ENCODE results near the gene RBM12. TPM values are rescaled to one million over a fixed set of nuclear protein-coding genes. Genes with fewer than 3 reads are reported as not detected.

The RBM12 gene
- total and polyA plus RNA-seq, 2 donors (not counting 3 experiments of a cell fraction or from before 2014, with no cell fraction given), result 98.0 to 121 TPM

DNA sequence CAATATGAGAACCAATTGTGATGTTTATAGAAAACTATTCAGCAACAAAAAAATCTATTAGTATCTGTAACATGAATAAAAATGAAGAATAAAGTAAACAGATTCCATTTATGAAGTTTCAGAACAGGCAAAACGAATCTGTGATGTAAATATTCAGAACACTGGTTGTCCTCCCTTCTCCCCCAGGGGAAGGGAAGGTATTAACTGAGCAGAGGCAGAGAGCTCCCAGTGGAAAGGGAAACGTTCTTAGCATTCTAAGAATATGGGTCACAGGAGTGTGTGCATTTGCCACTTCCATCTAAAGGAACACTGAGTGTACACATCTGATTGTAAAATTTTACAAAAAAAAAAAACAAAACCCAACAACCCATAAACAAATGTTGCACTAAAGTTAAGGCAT is 25.9 kb downstream of the RBM12 start:
- ChIA-PET CTCF (no interaction called here), POLR2A (no interaction called here)
- Histone ChIP-seq H3K4me1 (ENCODE audit: control insufficient read depth, extremely low read depth, insufficient read depth, low read length) (no peaks in the 10 kb centered on the region), H3K36me3 (ENCODE audit: control insufficient read depth in 2 of 2, extremely low read depth in 1 of 2, insufficient read depth in 2 of 2, low read length in 2 of 2) (no peaks in the 10 kb centered on the region), H3K79me2 (ENCODE audit: control insufficient read depth, insufficient read depth, low read length) (peaks cover 47% of the 10 kb centered on the region), H3K4me2 (ENCODE audit: insufficient read depth, low read length) (no peak overlapping the region), H3K9me1 (replicated peaks; ENCODE audit: control insufficient read depth, extremely low read depth, insufficient read depth, low read length) (no peaks in the 10 kb centered on the region), H2AFZ (ENCODE audit: low read depth, low read length) (no peak overlapping the region), H4K20me1 (replicated peaks; ENCODE audit: control insufficient read depth, extremely low read depth, insufficient read depth, low read length) (peaks cover 3% of the 10 kb centered on the region), H3K27ac (ENCODE audit: insufficient read depth, low read depth, low read length) (no peak overlapping the region), H3K9me3 (replicated peaks; ENCODE audit: control insufficient read depth, insufficient read depth, low read length) (no peaks in the 10 kb centered on the region), H3K27me3 (ENCODE audit: control insufficient read depth in 2 of 2, insufficient read depth in 2 of 2, low read length in 2 of 2) (no peaks in the 10 kb centered on the region), H3K9ac (replicated peaks; ENCODE audit: extremely low read depth, insufficient read depth, low read length) (no peak overlapping the region), H3K4me3 (replicated peaks in 1 of 3; ENCODE audit: insufficient read depth in 1 of 3, low read depth in 1 of 3, low read length in 3 of 3) (no peak overlapping the region)
- no peak for FAIRE-seq
- BruUV-seq (replicated peaks), result no TSS peak
- TF ChIP-seq EZH2 (IDR thresholded peaks at IDR 0.05; ENCODE audit: borderline replicate concordance, low read depth, low read length, severe bottlenecking) (no peak), MYC (IDR thresholded peaks at IDR 0.05; ENCODE audit: low read depth, low read length) (no peak), FOS (IDR thresholded peaks at IDR 0.05; ENCODE audit: borderline replicate concordance, insufficient read depth, low read length) (no peak), JUN (IDR thresholded peaks at IDR 0.05; ENCODE audit: borderline replicate concordance, insufficient read depth, insufficient read length, low read depth) (no peak), GATA2 (IDR thresholded peaks at IDR 0.05; ENCODE audit: insufficient read depth, insufficient read length, low read depth, low read length) (no peak), POLR2AphosphoS5 (IDR thresholded peaks at IDR 0.05; ENCODE audit: insufficient read depth, low read depth, low read length) (no peak), POLR2A (IDR thresholded peaks at IDR 0.05; ENCODE audit: low read depth, low read length) (no peak)
- TF ChIP-seq, protein P1, sequence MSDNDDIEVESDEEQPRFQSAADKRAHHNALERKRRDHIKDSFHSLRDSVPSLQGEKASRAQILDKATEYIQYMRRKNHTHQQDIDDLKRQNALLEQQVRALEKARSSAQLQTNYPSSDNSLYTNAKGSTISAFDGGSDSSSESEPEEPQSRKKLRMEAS (IDR thresholded peaks at IDR 0.05; ENCODE audit: insufficient read depth, insufficient read length), result no peak
- TF ChIP-seq, protein P2, sequence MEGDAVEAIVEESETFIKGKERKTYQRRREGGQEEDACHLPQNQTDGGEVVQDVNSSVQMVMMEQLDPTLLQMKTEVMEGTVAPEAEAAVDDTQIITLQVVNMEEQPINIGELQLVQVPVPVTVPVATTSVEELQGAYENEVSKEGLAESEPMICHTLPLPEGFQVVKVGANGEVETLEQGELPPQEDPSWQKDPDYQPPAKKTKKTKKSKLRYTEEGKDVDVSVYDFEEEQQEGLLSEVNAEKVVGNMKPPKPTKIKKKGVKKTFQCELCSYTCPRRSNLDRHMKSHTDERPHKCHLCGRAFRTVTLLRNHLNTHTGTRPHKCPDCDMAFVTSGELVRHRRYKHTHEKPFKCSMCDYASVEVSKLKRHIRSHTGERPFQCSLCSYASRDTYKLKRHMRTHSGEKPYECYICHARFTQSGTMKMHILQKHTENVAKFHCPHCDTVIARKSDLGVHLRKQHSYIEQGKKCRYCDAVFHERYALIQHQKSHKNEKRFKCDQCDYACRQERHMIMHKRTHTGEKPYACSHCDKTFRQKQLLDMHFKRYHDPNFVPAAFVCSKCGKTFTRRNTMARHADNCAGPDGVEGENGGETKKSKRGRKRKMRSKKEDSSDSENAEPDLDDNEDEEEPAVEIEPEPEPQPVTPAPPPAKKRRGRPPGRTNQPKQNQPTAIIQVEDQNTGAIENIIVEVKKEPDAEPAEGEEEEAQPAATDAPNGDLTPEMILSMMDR (IDR thresholded peaks at IDR 0.05; ENCODE audit: extremely low read depth in 1 of 2, insufficient read depth in 1 of 2, low read depth in 1 of 2, low read length in 2 of 2), result no peak
- DNase-seq (ENCODE audit: low read depth, low spot score), result no peak
- dilution Hi-C loops (cut with MboI; ENCODE audit: extremely low pct_ligation_motif_present, low sequenced_read_pairs) (no loop called here), intact Hi-C loops (cut with micrococcal nuclease) (no loop called here)

All from endothelial cell of umbilical vein (primary cell).